HG03565 (cell line): ENCODE measurements around the gene TAGLN3.
"Not testable (repeated sequence)": the region's sequence is repeated elsewhere in the genome, so short reads cannot be mapped to it uniquely, and the experiment has no call there.

ENCODE experiments used
- ATAC-seq: cut with Tn5 transposase; IDR thresholded peaks from one replicate; pipeline ENCODE4 v1.9.1; 2021; ENCODE audit warnings: mild to moderate bottlenecking, moderate library complexity; ENCODE audit not compliant: unreplicated experiment

TAGLN3 gene

GRCh38 chr3:112007633-112008032 lies 8.9 kb downstream of the TAGLN3 start:
- no peak for ATAC-seq

DNA sequence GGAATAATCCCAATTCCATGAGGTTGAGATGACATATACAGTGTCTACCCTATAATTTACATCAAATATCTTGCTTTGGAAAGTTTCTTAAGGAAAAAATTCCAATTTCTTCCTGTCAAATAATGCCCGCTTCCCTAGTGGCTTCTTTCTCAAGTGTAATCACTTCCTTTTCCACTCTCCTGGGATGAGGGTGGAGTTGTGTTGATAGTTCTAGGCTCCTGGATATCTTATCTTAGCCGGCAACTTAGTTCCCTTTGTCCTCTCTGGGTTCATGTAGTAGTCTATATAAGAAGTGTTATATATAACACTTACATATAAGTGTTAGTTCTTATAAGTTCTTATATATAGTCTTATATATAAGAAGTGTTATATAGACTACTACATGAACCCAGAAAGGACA lies 10.9 kb downstream of the TAGLN3 start:
- ATAC-seq: no peak

DNA sequence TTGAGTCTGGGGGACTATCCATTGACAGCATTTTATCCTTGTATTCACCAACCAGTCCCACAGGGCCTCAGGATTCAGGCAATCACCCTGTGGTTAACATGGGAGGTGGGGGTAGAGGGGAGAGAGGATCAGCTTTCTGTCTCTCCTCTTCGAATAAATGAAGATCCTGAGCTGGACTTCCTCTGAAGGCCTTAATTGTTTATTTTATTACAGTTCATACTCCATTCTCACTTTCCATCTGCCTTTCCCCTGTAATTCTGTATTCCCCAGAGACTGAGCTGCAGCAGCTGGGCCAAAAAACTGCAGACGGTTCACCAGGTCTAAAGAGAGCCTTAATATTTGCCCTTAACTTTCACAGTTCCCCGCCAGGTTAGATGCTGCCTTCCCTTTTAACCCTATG lies 11.9 kb downstream of the TAGLN3 start:
- no peak for ATAC-seq

DNA sequence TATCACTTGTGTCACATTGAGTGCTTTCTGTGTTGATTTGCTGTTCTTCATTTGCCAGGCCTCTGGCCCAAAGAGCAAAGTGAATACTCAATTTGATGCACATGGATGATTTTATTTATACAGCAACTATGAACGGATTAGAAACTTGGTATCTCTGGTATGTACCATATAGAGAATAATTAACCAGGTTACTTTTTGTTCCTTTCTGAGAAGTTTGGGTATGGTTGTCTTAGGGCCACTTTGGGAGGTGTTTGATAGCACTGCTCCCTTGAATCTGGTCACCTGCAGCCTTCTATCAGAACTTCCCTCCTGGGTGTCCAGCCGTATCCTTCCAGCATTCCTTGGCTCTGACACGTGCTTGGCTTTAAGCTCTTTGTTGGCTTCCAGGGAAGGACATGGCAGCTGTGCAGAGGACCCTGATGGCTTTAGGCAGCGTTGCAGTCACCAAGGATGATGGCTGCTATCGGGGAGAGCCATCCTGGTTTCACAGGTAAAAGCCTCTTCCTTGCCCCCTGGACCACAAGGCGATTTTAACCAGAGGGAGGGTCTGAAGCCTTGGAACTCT lies 12.7 kb downstream of the TAGLN3 start:
- ATAC-seq: no peak

DNA sequence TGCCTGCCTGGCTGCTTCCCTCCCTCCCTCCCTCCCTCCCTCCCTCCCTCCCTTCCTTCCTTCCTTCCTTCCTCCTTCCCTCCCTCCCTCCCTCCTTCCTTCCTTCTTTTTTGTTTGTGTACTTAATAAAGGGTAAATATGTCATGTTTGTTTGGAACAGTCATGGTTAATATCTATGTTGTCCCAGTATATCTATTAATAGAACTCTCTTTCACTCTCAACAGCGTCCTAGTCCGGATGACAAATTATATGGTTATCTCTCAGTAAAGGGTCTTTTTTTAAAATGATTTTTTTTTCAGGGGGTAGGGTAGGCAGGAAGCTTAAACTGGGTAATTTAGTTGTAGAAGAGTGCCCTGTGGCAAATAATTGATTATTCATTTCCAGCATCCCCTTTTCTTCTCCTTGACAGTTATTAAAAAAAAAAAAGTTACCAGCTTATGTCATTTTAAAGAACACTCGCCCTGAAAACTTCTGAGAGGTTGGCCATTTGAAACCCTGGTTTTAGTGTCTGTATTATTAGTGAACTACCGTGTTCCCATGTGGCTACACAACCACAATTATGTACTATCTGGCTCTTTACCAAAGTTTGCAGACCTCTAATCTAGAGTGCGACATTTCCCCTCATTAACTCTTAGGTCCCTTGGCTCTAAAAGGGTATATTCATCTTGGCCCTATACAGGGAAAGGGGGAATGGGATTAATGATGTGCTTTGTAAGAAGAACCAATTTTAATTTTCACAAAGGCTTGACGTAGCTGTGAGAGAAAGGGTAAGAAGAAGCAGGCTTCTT lies 13.7 kb downstream of the TAGLN3 start:
- ATAC-seq: no peak

GRCh38 chr3:112013058-112013783 lies 14.5 kb downstream of the TAGLN3 start:
- peak; percentile 74 for ATAC-seq

- peak; percentile 20 for ATAC-seq
Observed at GRCh38 chr3:112013784-112014143, 15.0 kb downstream of the TAGLN3 start.

DNA sequence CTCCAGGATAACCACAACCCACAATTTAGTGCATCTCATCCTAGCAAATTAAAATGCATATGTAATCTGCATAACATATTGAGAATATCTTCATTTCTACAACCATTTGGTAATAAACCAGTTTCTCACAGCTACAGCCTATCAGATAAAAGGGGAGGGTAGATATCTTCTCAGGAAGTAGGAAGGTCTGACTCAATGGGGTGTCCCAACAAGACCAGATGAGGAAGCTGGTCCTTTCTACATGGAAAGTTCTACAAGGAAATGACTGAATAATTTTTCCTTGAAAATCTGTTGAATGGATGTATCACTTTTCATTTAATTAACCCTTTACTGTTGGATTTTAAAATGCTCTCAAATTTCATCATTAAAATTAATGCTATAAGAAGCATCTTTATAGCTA lies 18.4 kb downstream of the TAGLN3 start:
- ATAC-seq: no peak

GRCh38 chr3:112018712-112019111 lies 20.0 kb downstream of the TAGLN3 start:
- no peak for ATAC-seq

GRCh38 chr3:112019716-112020115 lies 21.0 kb downstream of the TAGLN3 start:
- no peak for ATAC-seq

DNA sequence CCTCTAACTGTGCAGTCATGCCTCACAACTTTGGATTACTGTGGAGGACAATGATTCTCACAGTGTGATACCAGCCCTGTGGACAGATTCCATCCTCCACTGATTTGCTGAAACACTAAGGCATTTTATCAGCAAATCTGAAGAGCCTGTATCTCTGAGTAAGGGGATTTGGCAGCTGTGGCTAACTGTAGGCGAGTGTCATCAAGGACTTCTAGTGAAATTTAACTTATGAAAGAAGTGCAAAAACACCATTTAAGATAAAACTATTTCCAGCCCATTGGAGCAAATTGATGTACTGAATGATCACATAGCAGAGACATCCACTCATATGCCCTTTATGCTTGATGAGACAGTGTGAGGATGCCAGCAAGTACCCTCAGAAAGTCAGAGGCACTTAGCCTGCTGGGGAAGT lies 22.0 kb downstream of the TAGLN3 start:
- no peak for ATAC-seq

GRCh38 chr3:112027142-112027541 lies 28.4 kb downstream of the TAGLN3 start:
- no peak for ATAC-seq

DNA sequence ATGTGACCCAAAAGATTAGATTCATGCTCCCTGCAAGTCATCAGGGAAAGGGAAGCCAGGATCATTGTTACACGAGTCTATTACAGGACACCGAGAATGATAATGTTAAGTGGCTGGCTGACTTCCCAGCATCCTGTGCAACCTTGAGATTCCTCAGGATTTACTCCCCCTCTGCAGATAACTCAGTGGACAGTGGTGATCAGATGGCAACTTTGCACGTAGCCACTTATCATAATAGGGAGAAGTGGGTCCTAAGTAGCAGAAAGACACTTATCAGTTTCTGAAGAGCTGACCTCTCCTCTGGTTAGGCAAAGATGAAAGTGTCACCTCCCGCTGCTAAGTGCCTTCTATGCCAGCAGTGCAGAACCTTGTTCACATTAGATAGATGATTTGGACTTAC lies 29.1 kb downstream of the TAGLN3 start:
- ATAC-seq: no peak

GRCh38 chr3:112030901-112031300 lies 32.2 kb downstream of the TAGLN3 start:
- ATAC-seq: no peak

- no peak for ATAC-seq
Observed at GRCh38 chr3:112032098-112032731, 33.5 kb downstream of the TAGLN3 start.

GRCh38 chr3:112034436-112034835 lies 35.7 kb downstream of the TAGLN3 start, which contains the start of gene TMPRSS7:
TSS of gene TMPRSS7 (plus strand) at chr3:112034736. CDS start at chr3:112034846, 110 bp downstream.
- ATAC-seq: no peak

GRCh38 chr3:112035241-112035640 lies 36.5 kb downstream of the TAGLN3 start:
- no peak for ATAC-seq

DNA sequence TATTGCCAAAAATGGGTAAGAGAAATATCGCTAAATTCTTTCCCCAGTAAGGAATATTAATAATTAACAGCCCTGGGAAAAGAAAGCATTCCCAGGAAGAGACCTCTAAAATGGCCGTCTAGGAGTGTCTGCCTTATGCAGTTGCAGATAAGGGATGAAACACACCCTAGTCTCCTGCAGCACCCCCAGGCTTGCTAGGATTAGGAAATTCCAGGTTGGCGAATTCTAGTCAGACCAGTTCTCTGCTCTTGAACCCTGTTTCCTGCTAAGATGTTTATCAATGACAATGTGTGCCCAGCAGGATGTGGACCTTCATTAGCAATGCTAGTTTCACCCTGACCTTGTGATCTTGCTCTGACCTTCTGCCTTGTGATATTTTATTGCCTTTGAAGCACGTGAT lies 38.5 kb downstream of the TAGLN3 start:
- ATAC-seq: not testable (repeated sequence)

GRCh38 chr3:112038863-112039262 lies 40.1 kb downstream of the TAGLN3 start:
- ATAC-seq: no peak

GRCh38 chr3:112041321-112041720 lies 42.6 kb downstream of the TAGLN3 start:
- ATAC-seq: no peak

DNA sequence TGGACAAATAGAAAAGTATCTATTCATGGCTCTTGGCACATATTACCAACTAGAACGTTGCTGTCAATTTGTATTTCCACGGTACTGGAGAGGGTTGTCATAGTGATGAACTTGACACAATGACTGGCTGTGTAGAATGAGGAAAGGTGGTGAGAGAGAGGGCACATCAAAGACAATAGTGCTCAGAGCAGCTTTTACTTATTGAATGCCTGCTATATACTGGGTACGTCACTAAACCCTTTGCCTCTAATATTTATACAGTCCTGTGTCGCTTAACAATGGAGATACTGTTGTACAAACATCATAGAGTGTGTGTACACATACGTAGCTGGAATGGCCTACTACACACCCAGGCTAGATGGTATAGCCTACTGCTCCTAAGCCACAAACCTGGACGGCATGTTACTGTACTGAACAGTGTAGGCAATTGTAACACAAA lies 44.1 kb downstream of the TAGLN3 start:
- ATAC-seq: no peak
